Right ventricle myocardium superior (tissue), 1 donor: ENCODE data around the gene RNU1-1. TPM values are rescaled to one million over a fixed set of nuclear protein-coding genes. Genes with fewer than 3 reads are reported as not detected.
A peak's percentile ranks its signal among the peaks of the same experiment; 100 is the strongest.
"Not testable (repeated sequence)": the region's sequence is repeated elsewhere in the genome, so short reads cannot be mapped to it uniquely, and the experiment has no call there.

Source experiments
- ATAC-seq: fragments of 200-7000 bp; cut with Tn5 transposase; one replicate; pipeline ENCODE4 v1.9.1; 2020; ENCODE audit warnings: mild to moderate bottlenecking; ENCODE audit not compliant: poor library complexity
- DNase-seq: peaks from one replicate; pipeline ENCODE4 v3.0.0-alpha.2; 2020
- intact Hi-C: fragments of 100-400 bp; cut with DNase I; formaldehyde crosslinking; loops from one replicate; pipeline ENCODE4 v1.11.2; 2022
- total RNA-seq: library from RNA; stranded (reverse); fragmentation: NEBNext Ultra II Directional; extraction: Animal tissue kit (Norgen Biotek cat#: 25700); gene quantifications from one replicate; pipeline ENCODE4 v1.2.1, GENCODE V29; 2021
- donor health status: DM: no; HTN: yes; CAD: no; lungs with severe emphysema.

Gene RNU1-1
- total RNA-seq, 1 donor from 2014 or later, result 9,391 TPM

GRCh38 chr1:16501446-16501845 lies 12.6 kb downstream of the RNU1-1 start:
- intact Hi-C loops, ATAC-seq, DNase-seq: not testable (repeated sequence)

GRCh38 chr1:16500975-16501374 lies 13.1 kb downstream of the RNU1-1 start:
- DNase-seq, ATAC-seq, intact Hi-C loops: not testable (repeated sequence)

DNA sequence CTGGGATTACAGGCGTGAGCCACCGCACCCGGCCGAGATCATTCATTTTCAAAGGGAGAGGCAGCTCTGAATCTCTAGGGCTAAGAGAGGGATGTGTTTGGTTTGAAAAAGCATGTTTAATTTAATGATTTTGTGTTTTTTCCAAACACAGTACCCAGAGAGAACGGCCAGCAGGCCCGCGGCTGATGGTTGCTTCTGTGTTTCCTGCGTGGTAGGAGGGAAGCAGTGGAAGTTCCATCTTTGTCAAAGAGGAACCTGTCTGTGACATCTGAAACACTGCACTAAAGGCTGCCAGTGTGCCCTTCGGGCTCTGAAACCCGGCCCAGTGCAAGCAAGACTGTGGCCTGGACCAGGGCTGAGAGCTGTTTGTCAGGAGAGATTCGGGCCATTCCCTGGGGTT lies 13.6 kb downstream of the RNU1-1 start:
- peak; percentile 56 for DNase-seq
- intact Hi-C loops, ATAC-seq: not testable (repeated sequence)

DNA sequence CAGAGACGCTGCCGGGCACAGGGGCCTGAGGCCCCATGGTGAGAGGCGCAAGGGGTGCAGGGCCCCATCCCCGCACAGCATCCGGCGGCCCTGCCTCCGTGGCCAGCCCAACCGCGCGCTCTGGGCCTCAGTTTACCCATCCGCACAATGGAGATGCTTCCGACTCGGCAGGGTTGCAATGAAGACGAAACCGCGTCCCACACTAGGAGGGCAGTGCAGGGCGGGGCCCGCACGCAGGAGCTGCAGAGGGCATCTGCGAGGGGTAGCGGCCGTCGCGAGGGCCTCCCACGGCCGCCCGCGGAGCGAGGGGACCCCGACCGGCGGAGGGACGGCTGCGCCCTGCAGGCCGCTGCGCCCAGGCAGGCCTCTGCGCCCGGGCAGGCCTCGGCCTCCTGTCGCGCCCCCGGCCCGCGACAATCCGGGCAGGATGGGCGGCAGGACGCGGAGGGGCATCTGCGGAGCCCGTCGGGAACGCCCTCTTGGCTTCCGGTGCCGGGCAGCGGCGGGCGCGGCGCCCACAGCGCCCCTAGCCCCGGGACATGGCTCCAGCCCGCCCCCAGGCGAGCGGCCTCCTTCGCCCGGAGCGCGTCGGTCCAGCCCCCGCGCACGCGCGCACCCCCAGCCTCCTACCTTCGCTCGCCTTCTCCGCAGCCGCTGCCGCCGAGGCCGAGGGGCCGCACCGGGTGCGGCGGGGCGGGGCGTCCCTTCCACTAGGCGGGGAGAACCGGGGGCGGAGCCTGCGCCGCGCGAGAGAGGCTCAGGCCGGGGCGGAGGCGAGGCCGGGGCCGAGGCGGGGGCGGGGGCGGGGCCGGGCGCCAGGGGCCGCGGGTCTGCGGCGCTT lies 15.3 kb downstream of the RNU1-1 start:
- intact Hi-C loops, result no loop called here
- ATAC-seq (peak; percentile 98), DNase-seq (peak; percentile 95)

GRCh38 chr1:16498047-16498446 lies 16.0 kb downstream of the RNU1-1 start:
- ATAC-seq, DNase-seq, intact Hi-C loops: not testable (repeated sequence)

DNA sequence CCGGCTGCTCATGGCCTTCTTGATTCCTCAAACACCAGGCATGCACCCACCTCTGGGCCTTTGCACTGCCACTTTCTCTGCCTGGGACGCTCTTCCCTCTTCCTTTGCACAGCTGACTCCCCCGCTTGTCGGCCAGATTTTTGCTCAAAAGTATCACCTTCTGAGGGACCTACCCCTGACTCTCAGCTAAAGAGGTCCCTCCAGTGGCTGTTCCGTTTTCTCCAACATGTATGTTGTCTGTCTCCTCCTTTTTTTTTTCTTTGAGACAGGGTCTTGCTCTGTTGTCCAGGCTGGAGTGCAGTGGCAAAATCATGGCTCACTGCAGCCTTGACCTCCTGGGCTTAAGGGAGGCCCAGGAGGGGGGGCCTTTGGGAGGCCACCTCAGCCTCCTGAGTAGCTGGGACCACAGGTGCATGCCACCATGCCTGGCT lies 16.6 kb downstream of the RNU1-1 start:
- ATAC-seq, intact Hi-C loops, DNase-seq: not testable (repeated sequence)

DNA sequence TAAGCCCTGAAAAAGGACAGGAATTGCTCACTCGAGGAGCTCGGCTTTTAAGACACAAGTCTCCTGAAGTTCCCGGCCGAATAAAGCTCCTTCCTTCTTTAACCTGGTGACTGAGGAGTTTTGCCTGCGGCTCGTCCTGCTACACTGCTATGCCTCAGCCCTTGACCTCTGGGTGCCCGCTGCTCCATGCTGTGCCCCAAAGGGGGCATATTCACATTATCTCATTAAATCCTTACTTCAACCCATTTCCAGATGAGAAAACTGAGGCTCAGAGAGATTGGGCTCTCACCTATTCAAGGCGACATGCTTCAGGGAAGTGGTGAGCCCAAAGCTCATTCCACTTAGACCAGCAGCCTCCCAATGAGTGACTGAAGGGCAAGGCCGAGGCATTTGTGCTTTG lies 20.4 kb downstream of the RNU1-1 start:
- DNase-seq, intact Hi-C loops, ATAC-seq: not testable (repeated sequence)

DNA sequence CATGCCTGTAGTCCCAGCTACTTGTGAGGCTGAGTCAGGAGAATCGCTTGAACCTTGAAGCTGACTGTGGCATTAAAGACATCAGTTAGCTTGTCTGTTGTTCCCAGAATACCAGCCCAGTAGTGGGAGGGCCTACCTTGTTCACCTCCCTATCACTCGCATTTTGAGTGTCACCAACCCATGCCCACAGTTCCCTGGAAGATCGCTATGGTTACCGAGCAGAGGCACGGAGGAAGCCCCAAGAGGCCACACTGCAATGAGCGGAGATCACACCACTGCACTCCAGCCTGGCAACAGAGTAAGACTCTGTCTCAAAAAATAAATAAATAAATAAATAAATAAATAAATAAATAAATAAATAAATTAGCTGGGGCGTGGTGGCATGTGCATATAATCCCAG lies 21.1 kb downstream of the RNU1-1 start:
- intact Hi-C loops, DNase-seq, ATAC-seq: not testable (repeated sequence)

DNA sequence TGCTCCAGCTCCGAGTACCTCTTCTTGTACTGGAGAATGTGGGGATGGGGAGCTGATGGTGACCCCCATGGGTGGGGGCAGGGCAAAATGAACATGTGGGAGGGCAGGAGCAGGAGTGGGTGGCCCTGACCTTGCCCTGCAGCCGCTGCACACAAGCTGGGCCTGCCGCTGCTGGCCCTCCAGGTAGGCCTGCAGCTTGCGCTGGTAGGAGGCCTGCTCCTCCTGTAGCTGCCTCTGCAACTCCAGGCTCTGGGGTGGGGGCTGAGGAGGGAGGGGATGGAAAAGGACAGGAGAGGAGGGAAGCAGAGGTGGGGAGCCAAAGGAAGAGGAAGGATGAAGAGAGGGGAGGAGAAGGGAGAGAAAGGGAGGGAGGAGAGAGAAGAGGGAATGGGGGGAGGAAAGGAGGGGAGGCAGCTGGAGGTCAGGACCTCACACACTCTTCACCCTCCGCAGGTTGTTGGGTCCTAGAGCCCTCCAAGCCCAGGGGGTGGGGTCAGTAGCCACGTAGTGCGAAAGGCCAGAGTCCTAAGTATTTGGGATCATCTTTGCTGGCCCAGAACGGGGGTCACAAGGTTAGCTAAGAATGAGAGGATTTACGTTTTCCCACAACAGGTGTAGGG lies 22.9 kb downstream of the RNU1-1 start:
- intact Hi-C loops, result no loop called here
- no peak for DNase-seq
- ATAC-seq, result no peak

DNA sequence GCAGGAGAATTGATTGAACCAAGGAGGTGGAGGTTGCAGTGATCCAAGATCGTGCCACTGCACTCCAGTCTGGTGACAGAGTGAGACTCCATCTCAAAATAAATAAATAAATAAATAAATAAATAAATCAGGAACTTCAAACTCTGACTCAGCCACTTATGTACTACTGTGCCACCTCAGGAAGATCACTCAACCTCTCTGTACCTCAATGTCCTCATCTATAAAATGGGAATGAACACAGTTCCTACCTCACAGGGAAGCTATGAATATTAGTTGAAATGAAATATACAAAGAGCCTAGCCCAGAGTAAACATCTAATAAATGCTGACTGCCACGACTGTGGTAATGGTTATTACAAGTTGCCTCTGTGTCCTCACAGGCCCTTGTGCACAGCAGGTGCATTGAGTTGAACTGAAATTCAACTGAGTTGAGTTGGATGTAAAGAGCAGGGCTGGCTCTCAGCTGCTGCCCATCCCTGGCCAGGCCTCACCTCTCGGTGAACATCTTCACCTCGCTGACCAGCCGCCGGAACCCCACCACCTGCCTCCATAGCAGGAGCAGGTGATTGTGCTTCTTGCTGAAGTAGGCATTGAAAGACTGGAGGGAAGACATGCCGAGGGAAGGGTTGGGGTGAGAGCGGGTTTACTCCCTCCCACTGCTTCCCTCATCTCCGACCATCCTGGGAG lies 24.7 kb downstream of the RNU1-1 start:
- intact Hi-C loops, DNase-seq, ATAC-seq: not testable (repeated sequence)

GRCh38 chr1:16487011-16487410 lies 27.1 kb downstream of the RNU1-1 start:
- ATAC-seq, DNase-seq, intact Hi-C loops: not testable (repeated sequence)

DNA sequence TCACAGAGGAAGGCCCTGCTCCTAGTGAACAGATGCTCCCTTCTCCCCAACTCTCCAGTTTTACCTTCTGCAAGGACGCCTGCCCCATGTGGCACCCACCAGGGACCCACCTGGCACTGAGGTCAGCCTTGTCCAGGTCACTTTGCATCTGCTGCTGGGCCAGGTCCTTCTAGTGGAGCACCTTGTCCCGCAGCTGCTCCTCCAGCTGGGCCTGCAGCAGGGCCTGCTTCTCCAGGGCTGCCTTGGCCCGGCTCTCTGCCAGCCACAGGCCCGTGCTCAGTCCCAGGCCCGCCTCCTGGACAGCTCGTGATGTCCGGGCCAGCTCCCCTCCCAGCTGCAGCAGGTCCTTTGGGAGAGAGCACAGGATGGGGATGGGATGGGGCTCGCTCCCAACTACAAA lies 27.8 kb downstream of the RNU1-1 start:
- ATAC-seq, intact Hi-C loops, DNase-seq: not testable (repeated sequence)

DNA sequence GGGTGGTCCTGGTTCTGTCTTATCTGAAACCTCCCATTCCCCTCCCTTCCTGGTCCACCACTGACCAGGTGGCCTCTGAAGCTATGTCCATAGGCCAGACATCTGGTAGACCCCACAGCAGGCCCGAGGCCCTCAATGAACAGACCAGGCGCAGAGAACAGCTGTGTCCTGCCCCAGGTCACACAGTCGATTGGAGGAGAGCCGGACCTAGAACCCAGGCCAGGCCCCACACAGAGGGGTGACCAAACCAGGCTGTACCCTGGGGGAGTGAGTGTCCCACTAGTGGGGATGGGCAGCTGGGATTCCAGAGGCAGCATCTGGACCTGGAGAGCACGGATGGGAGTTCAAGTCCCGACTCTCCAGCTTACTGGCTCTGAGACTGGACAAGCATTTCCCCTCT lies 29.2 kb downstream of the RNU1-1 start:
- ATAC-seq (no peak), DNase-seq (no peak)
- intact Hi-C loops, result no loop called here

DNA sequence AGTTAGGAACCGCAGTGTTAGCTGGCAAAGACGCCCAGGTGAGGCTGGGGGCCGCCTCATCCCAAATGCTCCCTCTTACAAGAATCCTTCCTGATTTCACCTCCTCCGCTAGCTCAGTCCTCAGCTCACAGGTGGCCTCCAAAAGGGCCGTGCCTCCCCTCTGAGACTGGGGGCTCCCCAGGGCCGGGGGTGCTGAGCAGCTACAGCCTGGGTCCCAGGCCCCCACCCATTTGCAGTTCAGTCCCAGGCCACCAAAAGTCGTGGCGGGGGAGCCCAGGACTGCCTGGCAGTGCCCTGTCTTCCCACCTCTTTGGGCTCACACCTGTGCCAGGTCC lies 29.6 kb downstream of the RNU1-1 start:
- DNase-seq (no peak), ATAC-seq (no peak)
- intact Hi-C loops, result no loop called here

GRCh38 chr1:16483639-16484500 lies 30.2 kb downstream of the RNU1-1 start:
- intact Hi-C loops, ATAC-seq, DNase-seq: not testable (repeated sequence)

GRCh38 chr1:16483146-16483545 lies 30.9 kb downstream of the RNU1-1 start:
- not testable (repeated sequence) for ATAC-seq, DNase-seq

GRCh38 chr1:16478091-16478490 lies 36.0 kb downstream of the RNU1-1 start:
- DNase-seq (no peak), ATAC-seq (no peak)
- intact Hi-C loops, result no loop called here

More at GRCh38 chr1:16483146-16483545, 30.9 kb downstream of the RNU1-1 start:
- intact Hi-C loops, result not testable (repeated sequence)
